ENCODE results near the gene WASF3. TPM values are rescaled to one million over a fixed set of nuclear protein-coding genes. Genes with fewer than 3 reads are reported as not detected.

WASF3 gene
- polyA plus RNA-seq, 3 donors = not detected

GRCh38 chr13:26526702-26527216, 30.7 kb upstream of the WASF3 start:
- no peak for TF ChIP-seq CTCF (IDR thresholded peaks at IDR 0.05)

GRCh38 chr13:26528527-26528926, 29.0 kb upstream of the WASF3 start:
- Histone ChIP-seq H4K20me1 (ENCODE audit: insufficient read depth, low read length) (no peaks in the 10 kb centered on the region), H3K9me3 (replicated peaks in 1 of 2; ENCODE audit: control insufficient read depth in 1 of 2, insufficient read depth in 1 of 2, low read length in 2 of 2) (no peaks in the 10 kb centered on the region), H3K4me2 (replicated peaks; ENCODE audit: extremely low read depth, low read length, poor library complexity, severe bottlenecking) (no peak overlapping the region), H3K4me1 (ENCODE audit: control insufficient read depth in 1 of 2, insufficient read depth in 2 of 2, low read length in 2 of 2) (no peaks in the 10 kb centered on the region), H2AFZ (ENCODE audit: insufficient read depth, low read depth, low read length, poor library complexity, severe bottlenecking) (no peak overlapping the region), H3K9ac (ENCODE audit: insufficient read depth, low read length, poor library complexity, severe bottlenecking) (no peak overlapping the region), H3K27ac (ENCODE audit: low read depth in 1 of 2, low read length in 2 of 2) (no peak overlapping the region), H3K27me3 (ENCODE audit: control insufficient read depth in 2 of 2, insufficient read depth in 2 of 2, low read length in 2 of 2) (no peaks in the 10 kb centered on the region), H3K36me3 (replicated peaks in 1 of 2; ENCODE audit: control insufficient read depth in 1 of 2, insufficient read depth in 2 of 2, low read length in 2 of 2) (no peaks in the 10 kb centered on the region), H3K79me2 (ENCODE audit: insufficient read depth, low read length) (no peaks in the 10 kb centered on the region), H3K4me3 (replicated peaks in 1 of 3; ENCODE audit: low read depth in 2 of 3, low read length in 3 of 3) (no peak overlapping the region)
- DNase-seq = no peak
- WGBS (ENCODE audit: insufficient coverage) = no CpG with 5 or more reads among the region's 1 CpG
- intact Hi-C loops (cut with micrococcal nuclease) = no loop called here
- Mint-ChIP-seq H3K27ac (no peak overlapping the region), H3K9me3 (peaks cover 0 to 2% (median 0%) of the 10 kb centered on the region in 7 donors), H3K4me1 (no peaks in the 10 kb centered on the region), H3K27me3 (ENCODE audit: low read depth in 3 of 3) (no peaks in the 10 kb centered on the region), H3K4me3 (no peak overlapping the region), H3K36me3 (no peaks in the 10 kb centered on the region)
- no peak for TF ChIP-seq CTCF (IDR thresholded peaks at IDR 0.05)

More at GRCh38 chr13:26526702-26527216, 30.7 kb upstream of the WASF3 start:
- no peaks in the 10 kb centered on the region for H3K27me3 ChIP-seq (ENCODE audit: control insufficient read depth in 2 of 2, insufficient read depth in 2 of 2, low read length in 2 of 2)
- H3K9me3 Mint-ChIP-seq = peaks cover 0 to 7% (median 0%) of the 10 kb centered on the region in 7 donors
- no peaks in the 10 kb centered on the region for H3K4me1 Mint-ChIP-seq
- H3K27me3 Mint-ChIP-seq (ENCODE audit: low read depth in 3 of 3) = no peaks in the 10 kb centered on the region
- H3K4me3 Mint-ChIP-seq = no peak overlapping the region
- no peak overlapping the region for H3K27ac Mint-ChIP-seq
- no peaks in the 10 kb centered on the region for H3K36me3 ChIP-seq (replicated peaks in 1 of 2; ENCODE audit: control insufficient read depth in 1 of 2, insufficient read depth in 2 of 2, low read length in 2 of 2)
- H3K4me1 ChIP-seq (ENCODE audit: control insufficient read depth in 1 of 2, insufficient read depth in 2 of 2, low read length in 2 of 2) = no peaks in the 10 kb centered on the region
- WGBS (ENCODE audit: insufficient coverage) = no CpG with 5 or more reads among the region's 2 CpGs
- no peak overlapping the region for H3K4me3 ChIP-seq (replicated peaks in 1 of 3; ENCODE audit: low read depth in 2 of 3, low read length in 3 of 3)
- DNase-seq = no peak
- no peaks in the 10 kb centered on the region for H3K9me3 ChIP-seq (replicated peaks in 1 of 2; ENCODE audit: control insufficient read depth in 1 of 2, insufficient read depth in 1 of 2, low read length in 2 of 2)
- H3K36me3 Mint-ChIP-seq = no peaks in the 10 kb centered on the region
- no peak overlapping the region for H2AFZ ChIP-seq (ENCODE audit: insufficient read depth, low read depth, low read length, poor library complexity, severe bottlenecking)
- intact Hi-C loops (cut with micrococcal nuclease) = no loop called here
- no peak overlapping the region for H3K4me2 ChIP-seq (replicated peaks; ENCODE audit: extremely low read depth, low read length, poor library complexity, severe bottlenecking)
- H4K20me1 ChIP-seq (ENCODE audit: insufficient read depth, low read length) = no peaks in the 10 kb centered on the region
- no peaks in the 10 kb centered on the region for H3K79me2 ChIP-seq (ENCODE audit: insufficient read depth, low read length)
- no peak overlapping the region for H3K9ac ChIP-seq (ENCODE audit: insufficient read depth, low read length, poor library complexity, severe bottlenecking)
- H3K27ac ChIP-seq (ENCODE audit: low read depth in 1 of 2, low read length in 2 of 2) = no peak overlapping the region

Measured in CD14-positive monocyte (primary cell).